SK-N-SH treated with all-trans-retinoic acid at 6 μM for 48 hours (cell line): ENCODE measurements around the gene MTREX.

Source experiments
- ARNTL ChIP-seq: fragments of 450-650 bp; formaldehyde crosslinking; IDR thresholded peaks from 2 replicates; pipeline ENCODE4 v1.5.0; 2020; ENCODE audit warnings: low read depth, mild to moderate bottlenecking, moderate library complexity, borderline replicate concordance
- BACH2 ChIP-seq: fragments of 250-450 bp; sonication (Bioruptor Pico); IDR thresholded peaks from 2 replicates; pipeline ENCODE4 v1.9.0; 2021; ENCODE audit warnings: mild to moderate bottlenecking, borderline replicate concordance
- CREB5 ChIP-seq: fragments of 250-450 bp; sonication (Bioruptor Pico); IDR thresholded peaks from 2 replicates; pipeline ENCODE4 v1.5.1; 2020; ENCODE audit warnings: low read depth, mild to moderate bottlenecking, moderate library complexity
- CSDC2 ChIP-seq: fragments of 250-450 bp; sonication (Bioruptor Pico); IDR thresholded peaks from 2 replicates; pipeline ENCODE4 v1.5.0; 2020; ENCODE audit warnings: mild to moderate bottlenecking, moderate library complexity
- RARB ChIP-seq: fragments of 250-450 bp; sonication (Bioruptor Pico); IDR thresholded peaks from 2 replicates; pipeline ENCODE4 v1.8.0; 2021; ENCODE audit warnings: mild to moderate bottlenecking, moderate library complexity
- ZFP30 ChIP-seq: fragments of 450-650 bp; formaldehyde crosslinking; IDR thresholded peaks from 2 replicates; pipeline ENCODE4 v1.5.0; 2022; ENCODE audit warnings: mild to moderate bottlenecking, moderate library complexity

- TF ChIP-seq BACH2 (no peak), ARNTL (CRISPR knock-in tag) (no peak), CREB5 (CRISPR knock-in tag) (no peak), RARB (CRISPR knock-in tag) (no peak), ZFP30 (CRISPR knock-in tag) (no peak), CSDC2 (CRISPR knock-in tag) (no peak)
Observed at GRCh38 chr5:55385227-55385626, 77.4 kb downstream of the MTREX start.
